IPS DF 4.7 (cell line): ENCODE data around the gene THSD4.

Source experiments
- DNase-seq: peaks from one replicate; pipeline ENCODE4 v3.0.0-alpha.2; 2013; ENCODE audit warnings: low spot score; ENCODE audit errors: extremely low read depth

The THSD4 gene

DNA sequence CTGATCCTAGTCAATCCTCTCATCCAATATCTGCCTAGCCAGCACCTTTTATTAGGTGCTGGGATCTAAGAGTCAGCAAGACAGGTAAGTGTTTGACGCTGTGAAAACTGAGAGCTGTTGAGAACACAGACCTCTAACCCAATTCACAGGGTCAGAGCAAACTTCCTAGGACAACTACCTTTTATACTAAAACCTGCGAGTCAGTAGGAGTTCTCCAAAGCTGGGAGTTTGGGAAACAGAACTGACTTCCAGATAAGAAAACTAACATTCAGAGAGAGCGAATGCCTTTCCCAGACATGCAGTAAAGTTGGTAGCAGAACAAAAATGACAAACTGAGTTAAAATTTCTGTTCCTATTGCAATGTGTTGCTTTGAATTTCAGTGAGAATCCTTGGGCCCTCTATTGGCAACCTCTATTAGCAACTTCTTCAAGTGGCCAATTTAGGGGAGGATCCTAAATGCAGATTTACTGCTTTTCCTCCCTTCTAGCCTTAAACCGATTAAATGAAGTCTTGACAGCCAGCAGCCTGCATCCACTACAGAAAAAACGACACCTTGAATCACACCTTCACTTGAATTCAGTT, 706.4 kb downstream of the THSD4 start:
- DNase-seq = no peak

DNA sequence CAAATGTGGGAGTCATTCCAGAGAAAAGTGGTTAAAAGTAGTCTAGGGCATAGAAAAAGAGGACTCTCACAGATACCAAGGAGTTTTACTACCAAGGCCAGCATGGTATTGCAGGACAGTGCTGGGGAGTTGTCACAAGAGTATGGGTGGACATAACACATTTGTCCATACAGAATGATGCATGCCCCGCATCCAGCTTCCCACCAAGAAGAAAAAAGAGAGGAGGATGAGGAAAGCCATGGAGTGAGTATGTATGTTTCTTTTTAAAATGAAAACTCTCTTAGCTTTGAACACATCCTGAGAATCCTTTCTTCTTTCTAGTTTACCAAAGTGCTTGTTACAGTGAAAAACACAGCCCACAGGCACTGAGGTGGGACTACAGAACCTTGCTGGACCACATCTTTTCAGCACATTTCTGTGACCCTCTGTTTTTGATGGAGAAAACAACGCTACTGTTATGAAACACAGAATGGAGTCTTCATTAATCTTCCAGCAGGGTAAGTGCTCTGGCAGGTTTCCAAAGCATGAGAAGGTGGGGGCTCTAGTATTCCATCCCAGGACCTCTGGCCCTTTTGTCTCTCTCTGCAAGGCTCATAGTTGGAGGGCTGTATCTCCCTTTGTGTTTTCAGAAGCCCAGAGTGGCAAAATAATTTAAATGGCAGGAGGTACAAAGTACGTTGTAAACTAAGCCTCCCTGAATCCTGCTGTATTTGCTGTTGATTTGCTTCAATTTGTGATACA, 707.8 kb downstream of the THSD4 start:
- no peak for DNase-seq

DNA sequence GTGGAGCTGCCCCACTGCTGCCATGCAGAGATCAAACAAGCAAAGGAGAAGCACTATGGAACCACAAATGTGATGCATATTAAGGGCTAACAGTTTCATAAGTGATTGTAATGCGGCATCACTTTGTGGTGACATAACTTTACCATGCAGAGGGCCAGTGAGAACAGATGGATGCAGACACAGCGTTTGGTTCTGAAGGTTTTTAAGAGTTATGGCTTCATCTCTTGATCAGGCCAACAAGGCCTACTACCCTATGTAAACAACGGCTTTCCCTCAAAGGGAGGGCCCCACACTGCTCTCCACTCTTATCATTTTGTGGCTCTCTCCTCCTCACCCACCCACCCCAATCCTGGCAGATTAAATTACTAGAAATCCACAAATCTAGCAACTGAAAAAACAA, 708.5 kb downstream of the THSD4 start:
- no peak for DNase-seq

DNA sequence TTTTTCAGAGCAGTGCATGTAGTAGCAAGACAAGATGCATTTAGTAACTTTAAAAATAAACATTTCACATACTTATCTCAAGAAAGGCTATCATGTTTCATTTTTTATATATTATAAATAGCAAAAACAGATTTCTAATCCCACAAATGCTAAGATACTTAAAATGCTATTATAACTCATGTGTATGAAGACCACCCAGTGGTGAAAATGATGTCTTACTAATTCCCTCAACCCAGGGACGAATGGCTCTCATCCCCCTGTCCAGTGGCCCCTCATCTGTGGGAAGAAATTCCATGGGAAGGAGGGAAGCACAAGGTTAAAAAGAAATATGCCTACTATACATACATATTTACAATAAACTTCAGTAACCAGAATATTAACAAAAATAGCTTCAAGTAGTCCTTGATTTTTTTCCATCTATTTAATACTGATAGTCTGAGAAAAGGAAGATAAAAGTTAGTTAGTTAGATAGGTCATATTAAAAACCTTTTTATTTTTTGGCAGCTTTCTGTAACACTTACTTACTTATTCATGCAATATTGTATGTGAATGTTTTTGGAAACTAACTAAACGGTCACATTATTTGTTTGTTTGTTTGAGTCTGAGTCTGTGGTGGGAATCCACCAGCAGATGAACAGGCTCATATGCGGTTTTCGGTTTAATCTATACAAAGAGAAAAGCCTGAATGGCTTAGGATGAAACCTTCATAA, 709.9 kb downstream of the THSD4 start:
- no peak for DNase-seq

DNA sequence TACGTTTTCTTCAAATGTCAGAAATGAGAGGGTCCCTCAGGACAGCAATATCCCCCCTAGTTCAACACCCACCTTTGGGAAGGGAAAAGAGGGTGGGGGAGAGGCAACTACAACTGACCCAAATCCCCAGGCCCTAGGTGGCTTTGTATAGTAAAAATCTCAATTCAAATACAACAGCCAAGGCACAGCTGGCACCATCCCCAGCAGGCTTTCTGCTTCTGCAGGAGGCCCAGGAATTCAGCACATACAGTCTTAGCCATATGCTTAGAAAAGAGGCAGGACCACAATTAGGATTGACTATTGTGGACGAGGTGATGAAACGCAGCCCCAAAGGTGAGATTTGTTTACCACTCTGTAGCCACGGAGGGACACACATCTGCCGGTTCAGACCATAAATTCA, 710.9 kb downstream of the THSD4 start:
- DNase-seq = no peak

DNA sequence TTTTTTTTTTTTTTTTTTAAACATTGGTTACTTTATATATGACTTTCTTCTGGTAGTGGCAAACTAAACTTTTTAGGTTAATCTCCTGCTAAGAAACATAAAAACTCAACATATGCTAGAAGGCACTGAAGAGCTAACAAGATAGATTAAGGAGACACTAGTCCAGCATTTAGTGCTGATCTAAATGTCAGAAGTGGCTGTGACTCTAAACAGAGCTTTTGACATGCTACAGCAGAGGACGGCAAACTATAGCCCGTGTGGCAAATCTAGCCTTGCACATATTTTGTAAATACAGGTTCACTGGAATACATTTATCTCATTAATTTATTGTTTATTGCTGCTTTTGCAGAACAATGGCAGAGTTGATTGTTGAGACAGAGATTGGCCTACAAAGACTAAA, 715.7 kb downstream of the THSD4 start:
- DNase-seq = no peak
